Keratinocyte (primary cell): ENCODE measurements around the gene UCHL1. TPM values are rescaled to one million over a fixed set of nuclear protein-coding genes. Genes with fewer than 3 reads are reported as not detected.

Experiments used
- DNase-seq: peaks from one replicate; pipeline ENCODE4 v3.0.0-alpha.2; 2011; ENCODE audit warnings: low read depth, missing footprints, low spot score
- FAIRE-seq: peaks from 2 replicates; lab custom pipeline; 2011; peaks lifted over from hg19 to GRCh38; lab: Jason Lieb, UNC
- H2AFZ ChIP-seq: 2 replicates; pipeline ENCODE4 v1.6.0; 2012; ENCODE audit warnings: low read length, control low read depth, inconsistent platforms; ENCODE audit not compliant: control insufficient read depth
- H3K27ac ChIP-seq: 2 replicates; pipeline ENCODE4 v1.5.1; 2011; ENCODE audit warnings: low read length; ENCODE audit not compliant: control insufficient read depth, insufficient read depth
- H3K27me3 ChIP-seq: 3 replicates; pipeline ENCODE4 v1.6.0; 2011; ENCODE audit warnings: low read length; ENCODE audit not compliant: control insufficient read depth, insufficient read depth; ENCODE audit errors: extremely low read depth
- H3K36me3 ChIP-seq, 2 experiments: 2 replicates in 1 of 2; 3 replicates in 1 of 2; pipeline ENCODE4 v1.5.1; 2011; ENCODE audit warnings: low read length in 2 of 2, mild to moderate bottlenecking in 1 of 2; ENCODE audit not compliant: control insufficient read depth in 2 of 2, insufficient read depth in 2 of 2; ENCODE audit errors: extremely low read depth in 1 of 2
- H3K4me1 ChIP-seq: 3 replicates; pipeline ENCODE4 v1.5.1; 2011; ENCODE audit warnings: low read length; ENCODE audit not compliant: control insufficient read depth, insufficient read depth; ENCODE audit errors: extremely low read depth
- H3K4me2 ChIP-seq: 3 replicates; pipeline ENCODE4 v1.6.0; 2011; ENCODE audit warnings: low read depth, low read length; ENCODE audit not compliant: control insufficient read depth, insufficient read depth; ENCODE audit errors: extremely low read depth
- H3K4me3 ChIP-seq, 3 experiments: fragments of 200-600 bp in 1 of 3; sonication (generic) in 1 of 3; 2 replicates in 2 of 3; 3 replicates in 1 of 3; pipeline ENCODE4 v1.5.1; 2011 to 2016; ENCODE audit warnings: low read length in 3 of 3, mild to moderate bottlenecking in 3 of 3, control low read depth in 2 of 3, inconsistent platforms in 1 of 3, low read depth in 1 of 3, mixed read lengths in 1 of 3, mixed run types in 1 of 3, moderate library complexity in 1 of 3; ENCODE audit not compliant: control insufficient read depth in 2 of 3, insufficient read depth in 2 of 3; ENCODE audit errors: extremely low read depth in 1 of 3
- H3K79me2 ChIP-seq: 2 replicates; pipeline ENCODE4 v1.6.0; 2012; ENCODE audit warnings: low read length; ENCODE audit not compliant: control insufficient read depth, insufficient read depth
- H3K9ac ChIP-seq: 3 replicates; pipeline ENCODE4 v1.6.0; 2011; ENCODE audit warnings: low read length; ENCODE audit not compliant: control insufficient read depth, insufficient read depth; ENCODE audit errors: extremely low read depth
- H3K9me1 ChIP-seq: 3 replicates; pipeline ENCODE4 v1.6.0; 2011; ENCODE audit warnings: low read length; ENCODE audit not compliant: control insufficient read depth, insufficient read depth; ENCODE audit errors: extremely low read depth
- H3K9me3 ChIP-seq: 2 replicates; pipeline ENCODE4 v1.5.1; 2012; ENCODE audit warnings: low read depth, low read length; ENCODE audit not compliant: control insufficient read depth
- H4K20me1 ChIP-seq: 3 replicates; pipeline ENCODE4 v1.6.0; 2011; ENCODE audit warnings: low read length; ENCODE audit not compliant: control insufficient read depth, insufficient read depth; ENCODE audit errors: extremely low read depth
- EZH2 ChIP-seq: IDR thresholded peaks from one replicate; pipeline ENCODE4 v1.6.1; 2012; ENCODE audit warnings: inconsistent platforms, mild to moderate bottlenecking, low read length, moderate library complexity
- dilution Hi-C: fragments of 300-500 bp; cut with MboI; formaldehyde crosslinking; loops from one replicate; pipeline ENCODE4 v1.7.0; 2020; ENCODE audit warnings: low sequenced_read_pairs; ENCODE audit not compliant: extremely low pct_ligation_motif_present
- polyA plus RNA-seq, 5 experiments: library from polyadenylated mRNA; depleted of rRNA in 3 of 5; stranded (reverse) in 3 of 5; stranded (forward) in 1 of 5; unstranded in 1 of 5; fragments of >200 nt; gene quantifications; 1 replicate in 1 of 5; 2 replicates in 3 of 5; 3 replicates in 1 of 5; pipeline versions ENCODE4 v1.2.1 to v1.2.3, GENCODE V29; 2011 to 2012; ENCODE audit warnings: missing spikeins in 2 of 5, low read depth in 1 of 5, low replicate concordance in 1 of 5
- TF ChIP-seq, protein P1 (sequence below), 3 experiments: IDR thresholded peaks in 1 of 3; conservative IDR thresholded peaks in 1 of 3; optimal IDR thresholded peaks in 1 of 3; 2 replicates in 2 of 3; 3 replicates in 1 of 3; pipeline versions ENCODE3 to v1.5.1; 2011; ENCODE audit warnings: low read length in 3 of 3, mild to moderate bottlenecking in 3 of 3, moderate library complexity in 2 of 3, control low read depth in 1 of 3, inconsistent platforms in 1 of 3; ENCODE audit not compliant: insufficient read depth in 2 of 3; ENCODE audit errors: extremely low read depth in 1 of 3

Gene UCHL1
- polyA plus RNA-seq, 1 donor (not counting 4 experiments of a cell fraction or from before 2014, with no cell fraction given): 3.0 TPM

- no peak for FAIRE-seq
- H3K9me3 ChIP-seq: no peaks in the 10 kb centered on the region
- H3K79me2 ChIP-seq: peaks cover 44% of the 10 kb centered on the region
- no peak for DNase-seq
- H3K4me3 ChIP-seq: peak overlapping the region; percentile 51 to 93 (median 85)
- peak overlapping the region; percentile 37 for H3K9ac ChIP-seq
- H3K4me2 ChIP-seq: peak overlapping the region; percentile 99
- H3K27ac ChIP-seq: peak overlapping the region; percentile 40
- no peak for TF ChIP-seq EZH2
- TF ChIP-seq, protein P1, sequence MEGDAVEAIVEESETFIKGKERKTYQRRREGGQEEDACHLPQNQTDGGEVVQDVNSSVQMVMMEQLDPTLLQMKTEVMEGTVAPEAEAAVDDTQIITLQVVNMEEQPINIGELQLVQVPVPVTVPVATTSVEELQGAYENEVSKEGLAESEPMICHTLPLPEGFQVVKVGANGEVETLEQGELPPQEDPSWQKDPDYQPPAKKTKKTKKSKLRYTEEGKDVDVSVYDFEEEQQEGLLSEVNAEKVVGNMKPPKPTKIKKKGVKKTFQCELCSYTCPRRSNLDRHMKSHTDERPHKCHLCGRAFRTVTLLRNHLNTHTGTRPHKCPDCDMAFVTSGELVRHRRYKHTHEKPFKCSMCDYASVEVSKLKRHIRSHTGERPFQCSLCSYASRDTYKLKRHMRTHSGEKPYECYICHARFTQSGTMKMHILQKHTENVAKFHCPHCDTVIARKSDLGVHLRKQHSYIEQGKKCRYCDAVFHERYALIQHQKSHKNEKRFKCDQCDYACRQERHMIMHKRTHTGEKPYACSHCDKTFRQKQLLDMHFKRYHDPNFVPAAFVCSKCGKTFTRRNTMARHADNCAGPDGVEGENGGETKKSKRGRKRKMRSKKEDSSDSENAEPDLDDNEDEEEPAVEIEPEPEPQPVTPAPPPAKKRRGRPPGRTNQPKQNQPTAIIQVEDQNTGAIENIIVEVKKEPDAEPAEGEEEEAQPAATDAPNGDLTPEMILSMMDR (optimal IDR thresholded peaks at IDR 0.05 in 1 of 3, IDR thresholded peaks at IDR 0.05 in 1 of 3, conservative IDR thresholded peaks at IDR 0.05 in 1 of 3; ENCODE audit: extremely low read depth in 1 of 3, insufficient read depth in 2 of 3, low read length in 3 of 3): no peak
- H3K9me1 ChIP-seq: no peaks in the 10 kb centered on the region
- dilution Hi-C loops: no loop called here
- H2AFZ ChIP-seq: peak overlapping the region; percentile 96
- H4K20me1 ChIP-seq: no peaks in the 10 kb centered on the region
- H3K27me3 ChIP-seq: no peaks in the 10 kb centered on the region
- H3K4me1 ChIP-seq: peaks cover 33% of the 10 kb centered on the region
- H3K36me3 ChIP-seq: no peaks in the 10 kb centered on the region
Observed at GRCh38 chr4:41214825-41215146, 41.9 kb upstream of the UCHL1 start.

DNA sequence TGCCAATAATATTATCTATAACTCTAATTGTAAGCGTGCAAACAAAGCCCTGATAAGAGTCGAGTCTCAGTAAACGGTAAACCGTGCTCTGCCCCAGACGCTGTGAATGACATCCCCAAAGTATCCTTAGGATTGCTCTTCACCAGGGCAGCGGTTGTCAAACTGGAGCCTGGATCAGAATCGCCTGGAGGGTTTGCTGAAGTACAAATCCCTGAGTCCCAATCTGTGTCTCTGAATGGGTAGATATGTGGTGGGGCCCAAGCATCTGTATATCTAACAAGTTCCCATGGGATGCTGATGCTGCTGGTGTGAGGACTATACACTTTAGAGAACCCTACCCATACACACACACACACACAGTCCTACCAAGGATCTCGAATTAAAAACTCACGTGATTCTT lies 41.6 kb upstream of the UCHL1 start:
- DNase-seq: no peak
- dilution Hi-C loops: no loop called here
- H3K4me1 ChIP-seq: peaks cover 33% of the 10 kb centered on the region
- no peaks in the 10 kb centered on the region for H3K9me1 ChIP-seq
- H3K4me3 ChIP-seq: peak overlapping the region in 2 of 3 experiments; percentile 85 to 91
- TF ChIP-seq, protein P1 (optimal IDR thresholded peaks at IDR 0.05 in 1 of 3, IDR thresholded peaks at IDR 0.05 in 1 of 3, conservative IDR thresholded peaks at IDR 0.05 in 1 of 3; ENCODE audit: extremely low read depth in 1 of 3, insufficient read depth in 2 of 3, low read length in 3 of 3): no peak
- no peak for TF ChIP-seq EZH2
- H3K9me3 ChIP-seq: no peaks in the 10 kb centered on the region
- peak overlapping the region; percentile 96 for H2AFZ ChIP-seq
- H3K36me3 ChIP-seq: no peaks in the 10 kb centered on the region
- H3K79me2 ChIP-seq: peaks cover 41% of the 10 kb centered on the region
- no peak overlapping the region for H3K27ac ChIP-seq
- H3K4me2 ChIP-seq: peak overlapping the region; percentile 99
- H4K20me1 ChIP-seq: no peaks in the 10 kb centered on the region
- no peak for FAIRE-seq
- H3K27me3 ChIP-seq: no peaks in the 10 kb centered on the region
- peak overlapping the region; percentile 97 for H3K9ac ChIP-seq
